Lower leg skin (tissue), 4 donors: ENCODE measurements around the gene ALDH1A1. TPM values are rescaled to one million over a fixed set of nuclear protein-coding genes. Genes with fewer than 3 reads are reported as not detected.

Source experiments
- DNase-seq, 2 donors: peaks; one replicate each; pipeline ENCODE4 v3.0.0-alpha.2; 2019; ENCODE audit warnings: low spot score in 2 of 2
- H3K4me3 ChIP-seq: fragments of 200-600 bp; sonication (generic); 2 replicates; pipeline ENCODE4 v1.5.1; 2017; ENCODE audit warnings: mild to moderate bottlenecking, low read depth; ENCODE audit not compliant: poor library complexity, severe bottlenecking
- POLR2A ChIP-seq, 2 donors: fragments of 450-650 bp; IDR thresholded peaks; one replicate each; pipeline ENCODE4 v1.6.1; 2016 to 2017; ENCODE audit warnings: antibody characterized with exemption in 2 of 2, mild to moderate bottlenecking in 1 of 2, moderate library complexity in 1 of 2
- WGBS, 2 donors: methylation state at CpG; one replicate each; pipeline ENCODE4 v1.1.5; 2018; 5-methylcytosine and 5-hydroxymethylcytosine counted together
- intact Hi-C: fragments of 100-400 bp; cut with DNase I; formaldehyde crosslinking; loops from one replicate; pipeline ENCODE4 v1.15.0; 2023; ENCODE audit warnings: low total_unique reads
- total RNA-seq, 4 donors: library from RNA; depleted of rRNA; stranded (reverse); fragments of >200 nt; gene quantifications; one replicate each; pipeline ENCODE4 v1.1.0, GENCODE V29; 2016
- TF ChIP-seq, protein P1 (sequence below), 3 donors: fragments of 450-650 bp; IDR thresholded peaks; one replicate each; pipeline ENCODE4 v1.5.1; 2016; ENCODE audit warnings: antibody characterized with exemption in 3 of 3, mild to moderate bottlenecking in 3 of 3, moderate library complexity in 2 of 3

The ALDH1A1 gene
- total RNA-seq, 4 donors from 2014 or later, result 8.8 to 18.5 (median 13.1) TPM

GRCh38 chr9:72937545-72937944 is 15.3 kb downstream of the ALDH1A1 start:
- intact Hi-C loops, result no loop called here
- DNase-seq, result no peak
- TF ChIP-seq POLR2A (IDR thresholded peaks at IDR 0.05), result no peak
- TF ChIP-seq, protein P1, sequence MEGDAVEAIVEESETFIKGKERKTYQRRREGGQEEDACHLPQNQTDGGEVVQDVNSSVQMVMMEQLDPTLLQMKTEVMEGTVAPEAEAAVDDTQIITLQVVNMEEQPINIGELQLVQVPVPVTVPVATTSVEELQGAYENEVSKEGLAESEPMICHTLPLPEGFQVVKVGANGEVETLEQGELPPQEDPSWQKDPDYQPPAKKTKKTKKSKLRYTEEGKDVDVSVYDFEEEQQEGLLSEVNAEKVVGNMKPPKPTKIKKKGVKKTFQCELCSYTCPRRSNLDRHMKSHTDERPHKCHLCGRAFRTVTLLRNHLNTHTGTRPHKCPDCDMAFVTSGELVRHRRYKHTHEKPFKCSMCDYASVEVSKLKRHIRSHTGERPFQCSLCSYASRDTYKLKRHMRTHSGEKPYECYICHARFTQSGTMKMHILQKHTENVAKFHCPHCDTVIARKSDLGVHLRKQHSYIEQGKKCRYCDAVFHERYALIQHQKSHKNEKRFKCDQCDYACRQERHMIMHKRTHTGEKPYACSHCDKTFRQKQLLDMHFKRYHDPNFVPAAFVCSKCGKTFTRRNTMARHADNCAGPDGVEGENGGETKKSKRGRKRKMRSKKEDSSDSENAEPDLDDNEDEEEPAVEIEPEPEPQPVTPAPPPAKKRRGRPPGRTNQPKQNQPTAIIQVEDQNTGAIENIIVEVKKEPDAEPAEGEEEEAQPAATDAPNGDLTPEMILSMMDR (IDR thresholded peaks at IDR 0.05), result no peak
- no peak overlapping the region for H3K4me3 ChIP-seq
- WGBS, 2 donors, result 85 to 95% methylated on average over 4 of the region's 4 CpGs

GRCh38 chr9:72936679-72937078 is 16.2 kb downstream of the ALDH1A1 start:
- intact Hi-C loops, result no loop called here
- no peak for DNase-seq
- WGBS, 2 donors, result 92 to 94% methylated on average over 2 of the region's 2 CpGs
- no peak overlapping the region for H3K4me3 ChIP-seq
- TF ChIP-seq, protein P1 (IDR thresholded peaks at IDR 0.05), result no peak
- no peak for TF ChIP-seq POLR2A (IDR thresholded peaks at IDR 0.05)

- intact Hi-C loops, result no loop called here
- TF ChIP-seq, protein P1 (IDR thresholded peaks at IDR 0.05), result no peak
- no peak for TF ChIP-seq POLR2A (IDR thresholded peaks at IDR 0.05)
- 85 to 93% methylated on average over 2 of the region's 2 CpGs for WGBS, 2 donors
- H3K4me3 ChIP-seq, result no peak overlapping the region
- no peak for DNase-seq
Measured at GRCh38 chr9:72936266-72936665, 16.6 kb downstream of the ALDH1A1 start.

DNA sequence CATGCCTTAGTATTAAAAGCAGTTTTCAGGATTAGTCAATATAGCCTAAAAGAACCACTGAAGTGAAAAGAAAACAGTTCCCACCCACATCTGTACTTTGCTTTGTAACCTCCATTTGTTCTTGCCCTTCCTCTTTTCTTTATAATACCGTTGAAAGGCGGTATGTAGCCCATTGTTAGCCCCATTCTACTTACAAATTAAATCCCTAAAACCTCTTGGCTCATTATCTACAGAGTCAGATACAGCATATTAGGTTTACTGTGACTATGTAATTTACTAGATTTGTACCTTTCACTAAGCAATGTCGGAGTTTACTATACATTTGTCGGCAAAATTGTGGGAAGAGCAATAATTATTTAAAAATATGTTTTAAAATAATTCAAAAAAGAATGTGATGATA is 17.3 kb downstream of the ALDH1A1 start:
- intact Hi-C loops, result no loop called here
- DNase-seq, result no peak
- H3K4me3 ChIP-seq, result no peak overlapping the region
- TF ChIP-seq, protein P1 (IDR thresholded peaks at IDR 0.05), result no peak
- TF ChIP-seq POLR2A (IDR thresholded peaks at IDR 0.05), result no peak
- 91 to 93% methylated on average over 4 of the region's 4 CpGs for WGBS, 2 donors

DNA sequence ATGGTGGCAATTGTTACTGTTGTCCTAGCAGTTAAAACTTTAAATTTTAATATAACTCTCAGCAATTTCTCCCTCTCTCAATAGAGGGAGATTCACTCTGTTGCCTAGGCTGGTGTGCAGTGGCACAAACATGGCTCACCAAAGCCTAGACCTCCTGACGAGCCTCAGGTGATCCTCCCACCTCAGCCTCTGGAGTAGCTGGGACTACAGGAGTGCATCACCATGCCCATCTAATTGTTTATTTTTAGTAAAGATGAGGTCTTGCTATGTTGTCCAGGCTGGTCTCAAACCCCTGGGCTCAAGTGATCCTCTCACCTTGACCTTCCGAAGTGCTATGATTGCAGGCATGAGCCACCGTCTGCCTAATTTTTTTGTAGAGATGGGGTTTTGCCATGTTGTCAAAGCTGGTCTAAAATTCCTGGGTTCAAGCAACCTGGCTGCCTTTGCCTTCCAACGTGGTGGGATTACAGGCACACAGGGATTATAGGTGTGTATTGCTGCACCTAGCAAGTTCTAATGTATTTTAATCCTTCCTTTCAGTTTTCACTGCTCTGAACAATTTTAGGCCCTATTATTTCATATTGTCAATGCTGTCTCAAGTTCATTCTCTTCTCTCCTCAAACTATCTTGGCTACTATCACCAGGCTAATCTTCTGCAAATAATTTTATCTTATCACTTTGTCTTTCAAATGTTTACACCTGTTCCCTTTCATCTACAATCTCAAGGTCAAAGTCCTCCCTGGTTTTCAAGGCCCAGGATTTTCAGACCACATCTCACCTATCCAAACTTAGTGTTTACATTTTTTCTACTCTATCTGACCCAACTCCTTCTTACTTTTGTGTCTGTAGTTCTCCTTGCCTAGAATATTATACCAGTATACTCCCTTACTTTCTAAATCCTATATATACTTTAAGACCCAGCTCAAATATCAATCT is 18.9 kb downstream of the ALDH1A1 start:
- no peak for DNase-seq
- no peak for TF ChIP-seq POLR2A (IDR thresholded peaks at IDR 0.05)
- TF ChIP-seq, protein P1 (IDR thresholded peaks at IDR 0.05), result no peak
- intact Hi-C loops, result no loop called here
- WGBS, 2 donors, result 93 to 94% methylated on average over 4 of the region's 4 CpGs
- H3K4me3 ChIP-seq, result no peak overlapping the region
